Heart left ventricle (tissue), 16 donors: ENCODE measurements around the gene LRIG1. TPM values are rescaled to one million over a fixed set of nuclear protein-coding genes. Genes with fewer than 3 reads are reported as not detected.

ENCODE experiments used
- ATAC-seq, 4 donors: fragments of 200-7000 bp; cut with Tn5 transposase; one replicate each; pipeline ENCODE4 v1.9.1; 2020 to 2022; ENCODE audit warnings: moderate library complexity in 4 of 4, mild to moderate bottlenecking in 3 of 4, moderate number of reproducible peaks in 1 of 4
- DNase-seq, 5 donors: peaks; one replicate each; pipeline ENCODE4 v3.0.0-alpha.2; 2020
- H3K27ac ChIP-seq, 12 donors: fragments of 200-600 bp; sonication (generic) in 4 of 12; one replicate each; pipeline versions ENCODE4 v1.5.0 to v1.8.0; 2016 to 2022; ENCODE audit warnings: mild to moderate bottlenecking in 2 of 12
- H3K27me3 ChIP-seq, 9 donors: fragments of 200-600 bp; sonication (generic) in 2 of 9; one replicate each; pipeline versions ENCODE4 v1.5.1 to v1.8.0; 2016 to 2022; ENCODE audit warnings: mild to moderate bottlenecking in 3 of 9
- H3K36me3 ChIP-seq, 9 donors: fragments of 200-600 bp; sonication (generic) in 2 of 9; one replicate each; pipeline versions ENCODE4 v1.5.0 to v1.8.0; 2018 to 2022; ENCODE audit warnings: mild to moderate bottlenecking in 2 of 9
- H3K4me1 ChIP-seq, 12 donors: fragments of 200-600 bp; sonication (generic) in 4 of 12; one replicate each; pipeline versions ENCODE4 v1.5.0 to v1.8.0; 2016 to 2022; ENCODE audit warnings: mild to moderate bottlenecking in 3 of 12
- H3K4me3 ChIP-seq, 12 donors: fragments of 200-600 bp; sonication (generic) in 4 of 12; one replicate each; pipeline versions ENCODE4 v1.5.0 to v1.8.0; 2017 to 2022; ENCODE audit warnings: mild to moderate bottlenecking in 9 of 12, moderate library complexity in 4 of 12
- H3K9me3 ChIP-seq, 12 donors: fragments of 200-600 bp; sonication (generic) in 4 of 12; one replicate each; pipeline versions ENCODE4 v1.5.0 to v1.8.0; 2016 to 2022; ENCODE audit warnings: mild to moderate bottlenecking in 1 of 12
- POLR2A ChIP-seq, 2 donors: fragments of 450-650 bp; IDR thresholded peaks; one replicate each; pipeline ENCODE4 v1.6.1; 2017; ENCODE audit warnings: antibody characterized with exemption in 2 of 2, mild to moderate bottlenecking in 2 of 2, moderate library complexity in 2 of 2
- WGBS, 4 donors: extraction: QIAGEN DNeasy Blood & Tissue Kit in 2 of 4; methylation state at CpG; one replicate each; pipeline versions ENCODE4 v1.1.5 to v1.1.7; 2013 to 2018; 5-methylcytosine and 5-hydroxymethylcytosine counted together
- intact Hi-C, 10 donors: fragments of 100-400 bp; cut with DNase I; formaldehyde crosslinking; loops; one replicate each; pipeline versions ENCODE4 v1.11.1 to v1.14.2; 2022
- polyA plus RNA-seq, 2 donors: library from polyadenylated mRNA; stranded (reverse); fragments of 200-250 nt; gene quantifications; one replicate each; pipeline ENCODE4 v1.2.3, GENCODE V29; 2013
- total RNA-seq, 9 donors: library from RNA; depleted of rRNA in 2 of 9; stranded (reverse); fragments of >200 nt in 2 of 9; fragmentation: NEBNext Ultra II Directional in 3 of 9; extraction: Animal tissue kit (Norgen Biotek cat#: 25700) in 3 of 9; gene quantifications; one replicate each; pipeline versions ENCODE4 v1.1.0 to v1.2.4, GENCODE V29; 2016 to 2023
- TF ChIP-seq, protein P1 (sequence below), 12 donors: fragments of 200-600 bp; sonication (generic) in 4 of 12; IDR thresholded peaks; one replicate each; pipeline versions ENCODE4 v1.5.0 to v1.8.0; 2018 to 2022; ENCODE audit warnings: antibody characterized with exemption in 12 of 12, mild to moderate bottlenecking in 5 of 12
- donor health status: ischemic (EF 13 %, LVEDD 7.1; RV severe dilation, severe dysfunction).
- donor health status: healthy with polysubstance abuse.
- donor health status: DM: no; HTN: yes; CAD: no.
- donor health status: DM: no; HTN: no; CAD: no.
- donor health status: ischemic (EF 25% LVEDD 6.9; RV normal size, moderate dysfunction).
- donor health status: ischemic (EF 25% LVEDD 5.7; RV mildly dilated, moderate dysfunction).
- donor health status: healthy.
- donor health status: DM: yes; HTN: yes; CAD: no.
- donor health status: ischemic (EF 35%, LVEDD 5.7; RV mildly dilated, moderate dysfunction).
- donor health status: nonischemic (EF 11% LVEDD 7.7; RV severe dilation, severe dysfunction).
- donor health status: DM: yes; HTN: yes; CAD: no.
- donor health status: PGD.
- donor health status: ischemic (EF 29% LVEDD 5.4; RV normal size, mild dysfunction).
- donor health status: nonischemic (EF 23%, LVEDD 6.1; RV moderate dilation, normal function).

LRIG1 gene
- total and polyA plus RNA-seq, 11 donors: 42.3 to 161 (median 88.8) TPM

DNA sequence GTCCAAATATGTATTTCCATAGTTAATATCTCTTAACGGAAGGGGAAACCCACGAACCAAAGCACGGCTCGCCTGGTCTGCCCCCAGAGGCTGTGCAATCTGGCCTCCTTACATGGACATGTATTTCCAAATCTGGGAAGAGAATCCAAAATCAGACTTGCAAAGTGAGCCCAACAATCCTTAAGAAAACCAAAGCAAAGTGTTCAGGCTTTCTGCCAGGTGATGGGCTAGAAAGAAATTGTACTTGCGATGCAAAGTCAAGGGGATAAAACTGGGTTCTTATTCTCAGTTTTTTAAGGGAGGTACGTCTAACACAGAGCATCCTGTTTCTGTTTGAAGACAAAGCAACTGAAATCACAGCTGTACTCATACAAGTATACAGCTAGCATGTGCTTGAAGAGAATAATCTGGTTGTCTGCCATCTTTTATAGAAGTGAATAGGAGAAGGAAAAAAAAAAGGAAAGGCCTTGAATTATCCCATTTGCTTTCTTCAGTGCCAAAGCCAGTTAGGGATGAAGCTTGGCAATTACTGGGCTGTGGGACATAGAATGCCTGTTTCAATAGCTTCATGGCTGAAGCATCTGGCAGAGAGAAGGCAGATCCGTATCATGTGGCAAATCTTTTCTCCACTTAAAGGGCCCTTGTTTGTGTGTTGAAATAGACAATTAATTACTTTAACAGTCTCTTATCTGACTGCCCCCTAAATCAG, 48.4 kb downstream of the LRIG1 start:
- Histone ChIP-seq H3K36me3 (peaks cover 0 to 16% (median 0%) of the 10 kb centered on the region in 9 donors), H3K4me3 (no peak overlapping the region), H3K4me1 (peaks cover 30 to 100% (median 85%) of the 10 kb centered on the region in 12 donors), H3K27me3 (no peaks in the 10 kb centered on the region), H3K27ac (peak overlapping the region; percentile 1 to 86 (median 78)), H3K9me3 (no peaks in the 10 kb centered on the region)
- intact Hi-C loops: loop anchor here in 8 of 10 donors (5.0 kb wide), 5 partner anchors 35 to 50 kb away; partner anchors contain the start of gene LRIG1 (in 1 of the 8)
- TF ChIP-seq, protein P1, sequence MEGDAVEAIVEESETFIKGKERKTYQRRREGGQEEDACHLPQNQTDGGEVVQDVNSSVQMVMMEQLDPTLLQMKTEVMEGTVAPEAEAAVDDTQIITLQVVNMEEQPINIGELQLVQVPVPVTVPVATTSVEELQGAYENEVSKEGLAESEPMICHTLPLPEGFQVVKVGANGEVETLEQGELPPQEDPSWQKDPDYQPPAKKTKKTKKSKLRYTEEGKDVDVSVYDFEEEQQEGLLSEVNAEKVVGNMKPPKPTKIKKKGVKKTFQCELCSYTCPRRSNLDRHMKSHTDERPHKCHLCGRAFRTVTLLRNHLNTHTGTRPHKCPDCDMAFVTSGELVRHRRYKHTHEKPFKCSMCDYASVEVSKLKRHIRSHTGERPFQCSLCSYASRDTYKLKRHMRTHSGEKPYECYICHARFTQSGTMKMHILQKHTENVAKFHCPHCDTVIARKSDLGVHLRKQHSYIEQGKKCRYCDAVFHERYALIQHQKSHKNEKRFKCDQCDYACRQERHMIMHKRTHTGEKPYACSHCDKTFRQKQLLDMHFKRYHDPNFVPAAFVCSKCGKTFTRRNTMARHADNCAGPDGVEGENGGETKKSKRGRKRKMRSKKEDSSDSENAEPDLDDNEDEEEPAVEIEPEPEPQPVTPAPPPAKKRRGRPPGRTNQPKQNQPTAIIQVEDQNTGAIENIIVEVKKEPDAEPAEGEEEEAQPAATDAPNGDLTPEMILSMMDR (IDR thresholded peaks at IDR 0.05): peak in 2 of 12 donors; percentile 13
- no peak for TF ChIP-seq POLR2A (IDR thresholded peaks at IDR 0.05)
- ATAC-seq (no peak), DNase-seq (peak in 1 of 5 donors; percentile 49)
- WGBS, 4 donors: 13 to 44% (median 30%) methylated on average over 7 of the region's 7 CpGs

DNA sequence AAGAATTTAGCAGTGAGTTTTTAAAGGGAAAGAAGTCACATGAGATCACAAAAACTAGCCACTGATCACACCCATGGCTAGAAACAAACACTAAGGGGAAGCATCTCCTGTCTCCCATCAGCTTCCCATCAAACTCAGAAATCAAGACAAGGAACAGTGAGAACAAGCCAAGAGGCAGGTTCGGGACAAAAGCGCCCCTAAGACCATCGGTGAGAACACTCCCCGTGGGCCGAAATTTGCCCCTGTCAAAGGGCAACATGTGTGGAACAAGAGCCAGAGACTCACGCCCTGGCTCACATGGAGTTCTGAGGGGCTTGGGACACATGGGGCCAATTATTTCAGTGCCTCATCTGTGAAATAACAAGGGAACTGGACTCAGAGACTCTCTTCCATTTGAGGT, 49.1 kb downstream of the LRIG1 start:
- no peak overlapping the region for H3K4me3 ChIP-seq
- TF ChIP-seq, protein P1 (IDR thresholded peaks at IDR 0.05): no peak
- TF ChIP-seq POLR2A (IDR thresholded peaks at IDR 0.05): no peak
- WGBS, 4 donors: 30 to 74% (median 55%) methylated on average over 6 of the region's 6 CpGs

DNA sequence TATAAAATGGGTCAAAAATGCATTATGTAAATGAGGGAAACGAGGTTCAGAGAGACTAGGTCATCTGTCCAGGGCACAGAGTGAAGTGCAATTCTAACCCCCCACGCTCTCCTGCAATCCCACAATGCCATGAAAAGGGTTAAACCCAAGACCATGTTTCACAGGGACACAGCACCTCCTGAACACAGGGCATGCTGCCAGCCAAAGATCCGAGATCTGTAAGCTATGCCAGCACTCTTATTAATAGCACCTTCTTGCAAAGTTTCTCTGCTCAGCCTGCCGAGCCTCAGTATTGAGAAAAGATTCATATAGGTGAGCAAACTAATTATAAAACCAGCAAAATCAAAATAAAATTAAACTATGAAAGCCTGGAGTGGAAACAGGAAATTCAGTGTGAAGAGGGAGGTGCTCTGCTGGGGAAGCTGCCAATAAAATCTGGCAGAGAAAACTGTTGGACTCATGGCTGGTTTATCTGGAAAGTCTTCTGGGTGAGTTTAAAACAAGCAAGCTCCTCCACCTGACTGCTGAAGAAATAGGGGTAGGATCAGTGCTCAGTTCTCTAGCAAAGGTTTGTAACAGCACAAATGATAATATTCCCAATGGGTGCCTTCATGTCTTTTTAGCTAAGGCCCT, 50.3 kb downstream of the LRIG1 start:
- ATAC-seq (peak in 3 of 4 donors; percentile 54 to 73 (median 60)), DNase-seq (peak in 4 of 5 donors; percentile 65 to 84 (median 74))
- Histone ChIP-seq H3K4me1 (peaks cover 30 to 83% (median 73%) of the 10 kb centered on the region in 12 donors), H3K27ac (peak overlapping the region in 11 of 12 donors; percentile 56 to 86 (median 79)), H3K4me3 (peak overlapping the region in 9 of 12 donors; percentile 2 to 32 (median 12)), H3K9me3 (no peaks in the 10 kb centered on the region), H3K36me3 (peaks cover 0 to 10% (median 0%) of the 10 kb centered on the region in 9 donors), H3K27me3 (no peaks in the 10 kb centered on the region)
- no peak for TF ChIP-seq POLR2A (IDR thresholded peaks at IDR 0.05)
- TF ChIP-seq, protein P1 (IDR thresholded peaks at IDR 0.05): no peak
- 7 to 20% (median 12%) methylated on average over 4 of the region's 4 CpGs for WGBS, 4 donors
- intact Hi-C loops: loop anchor here in 9 of 10 donors (2.0 to 5.0 kb wide), 7 partner anchors 33 to 52 kb away; partner anchors contain the start of gene LRIG1 (in 2 of the 9)

More for the DNA sequence above, 49.1 kb downstream of the LRIG1 start:
- Histone ChIP-seq H3K4me1 (peaks cover 30 to 96% (median 78%) of the 10 kb centered on the region in 12 donors), H3K36me3 (peaks cover 0 to 13% (median 0%) of the 10 kb centered on the region in 9 donors), H3K27ac (peak overlapping the region; percentile 1 to 86 (median 78)), H3K27me3 (no peaks in the 10 kb centered on the region), H3K9me3 (no peaks in the 10 kb centered on the region)
- DNase-seq (no peak), ATAC-seq (no peak)
- intact Hi-C loops: loop anchor here in 9 of 10 donors (2.0 to 5.0 kb wide), 7 partner anchors 34 to 51 kb away; partner anchors contain the start of gene LRIG1 (in 2 of the 9)
